T-helper 2 cell treated with Interferon-gamma antibody and Interleukin-4, amounts not matched to agents 5 μg/mL and 100 μg/mL, for 36 hours (primary cell): ENCODE data around the gene MT1X.

ENCODE experiments used
- DNase-seq: peaks from one replicate; pipeline ENCODE4 v3.0.0; 2021; ENCODE audit warnings: low spot score
- H3K27ac Mint-ChIP-seq: one replicate; pipeline ENCODE4 v1.8.0; 2021; ENCODE audit warnings: mild to moderate bottlenecking, mixed read lengths
- H3K27me3 Mint-ChIP-seq: one replicate; pipeline ENCODE4 v1.8.0; 2021; ENCODE audit warnings: low read depth, mixed read lengths
- H3K36me3 Mint-ChIP-seq: one replicate; pipeline ENCODE4 v1.8.0; 2021; ENCODE audit warnings: low read depth, mixed read lengths
- H3K4me1 Mint-ChIP-seq: one replicate; pipeline ENCODE4 v1.8.0; 2021; ENCODE audit warnings: low read depth, mixed read lengths
- H3K4me3 Mint-ChIP-seq: one replicate; pipeline ENCODE4 v1.8.0; 2022; ENCODE audit warnings: mild to moderate bottlenecking, moderate library complexity, mixed read lengths
- H3K9me3 Mint-ChIP-seq: one replicate; pipeline ENCODE4 v1.8.0; 2021; ENCODE audit warnings: mixed read lengths

Gene MT1X

GRCh38 chr16:56679078-56679730 lies 3.1 kb upstream of the MT1X start:
- H3K4me1 Mint-ChIP-seq = peaks cover 28% of the 10 kb centered on the region
- no peak overlapping the region for H3K27ac Mint-ChIP-seq
- H3K4me3 Mint-ChIP-seq = no peak overlapping the region
- peaks cover 13% of the 10 kb centered on the region for H3K27me3 Mint-ChIP-seq
- H3K36me3 Mint-ChIP-seq = no peaks in the 10 kb centered on the region
- no peak for DNase-seq
- no peaks in the 10 kb centered on the region for H3K9me3 Mint-ChIP-seq

DNA sequence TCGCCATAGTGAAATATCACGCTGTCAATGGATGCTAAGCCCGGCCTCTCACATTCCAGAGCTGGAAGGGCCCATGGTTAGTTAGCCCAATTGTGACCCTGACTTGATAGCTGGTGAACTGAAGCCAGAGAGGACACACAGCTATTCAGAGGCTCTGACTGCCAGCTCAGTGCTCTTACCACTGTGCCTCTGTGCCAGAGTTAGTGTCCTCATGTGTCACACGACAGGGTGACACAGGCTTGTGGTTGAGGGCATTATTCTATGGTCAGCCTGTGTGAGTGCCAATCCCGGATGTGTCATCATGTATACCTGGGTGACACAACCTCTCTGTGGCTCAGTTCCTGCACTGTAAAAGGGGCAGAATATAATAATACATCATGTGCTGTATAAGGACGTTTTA lies 2.5 kb upstream of the MT1X start:
- DNase-seq = no peak
- peaks cover 10% of the 10 kb centered on the region for H3K27me3 Mint-ChIP-seq
- no peaks in the 10 kb centered on the region for H3K36me3 Mint-ChIP-seq
- H3K9me3 Mint-ChIP-seq = no peaks in the 10 kb centered on the region
- no peak overlapping the region for H3K4me3 Mint-ChIP-seq
- no peak overlapping the region for H3K27ac Mint-ChIP-seq
- peaks cover 28% of the 10 kb centered on the region for H3K4me1 Mint-ChIP-seq

- Mint-ChIP-seq H3K4me3 (peak overlapping the region; percentile 96), H3K4me1 (peaks cover 16% of the 10 kb centered on the region), H3K27ac (peak overlapping the region; percentile 92), H3K27me3 (no peaks in the 10 kb centered on the region), H3K36me3 (peaks cover 3% of the 10 kb centered on the region), H3K9me3 (peaks cover 4% of the 10 kb centered on the region)
- DNase-seq = no peak
These were observed 580 bp downstream of the MT1X start for GRCh38 chr16:56682703-56683397.

GRCh38 chr16:56683424-56684172 lies 1.3 kb downstream of the MT1X start:
- Mint-ChIP-seq H3K36me3 (peaks cover 3% of the 10 kb centered on the region), H3K4me3 (peak overlapping the region; percentile 96), H3K27me3 (no peaks in the 10 kb centered on the region), H3K27ac (no peak overlapping the region), H3K4me1 (peaks cover 16% of the 10 kb centered on the region), H3K9me3 (peaks cover 4% of the 10 kb centered on the region)
- DNase-seq = no peak

- Mint-ChIP-seq H3K4me1 (peaks cover 16% of the 10 kb centered on the region), H3K4me3 (peak overlapping the region; percentile 96), H3K27ac (no peak overlapping the region), H3K36me3 (peaks cover 3% of the 10 kb centered on the region), H3K27me3 (peaks cover 2% of the 10 kb centered on the region), H3K9me3 (peaks cover 4% of the 10 kb centered on the region)
- no peak for DNase-seq
These were observed 2.1 kb downstream of the MT1X start for GRCh38 chr16:56684256-56684925.

DNA sequence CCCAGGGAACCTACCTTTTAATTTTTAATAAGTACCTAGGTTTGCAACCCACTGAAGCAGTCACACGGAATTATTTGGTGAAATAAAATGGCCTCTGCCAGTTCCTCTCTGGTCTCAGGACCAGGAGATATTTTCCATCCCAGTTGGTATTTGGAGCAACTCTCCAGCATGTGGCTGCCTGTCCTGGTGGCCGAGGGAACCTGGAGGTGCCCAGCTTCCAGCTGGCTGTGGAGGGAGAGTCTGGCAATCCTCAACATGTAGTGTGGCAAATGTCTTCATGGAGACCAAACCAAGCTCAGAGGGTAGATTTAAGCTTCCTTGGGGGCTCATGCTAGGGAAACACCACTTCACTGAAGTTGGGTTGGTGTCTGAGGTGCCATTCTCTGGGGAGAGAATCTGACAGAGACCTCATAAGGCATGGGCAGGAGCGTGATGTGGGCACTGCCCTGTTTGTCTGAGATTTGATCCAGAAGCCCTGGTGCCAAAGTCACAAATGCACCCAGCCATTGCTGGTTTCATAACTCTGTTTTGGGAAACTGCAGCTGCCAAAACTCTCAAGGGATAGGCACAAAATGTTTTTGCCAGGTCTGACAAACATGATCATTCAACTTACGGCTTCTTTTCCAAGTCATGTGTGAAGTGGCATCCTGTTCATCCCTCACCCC lies 2.8 kb downstream of the MT1X start:
- peaks cover 16% of the 10 kb centered on the region for H3K4me1 Mint-ChIP-seq
- H3K27me3 Mint-ChIP-seq = peaks cover 2% of the 10 kb centered on the region
- H3K27ac Mint-ChIP-seq = no peak overlapping the region
- DNase-seq = no peak
- H3K9me3 Mint-ChIP-seq = peaks cover 4% of the 10 kb centered on the region
- H3K36me3 Mint-ChIP-seq = peaks cover 3% of the 10 kb centered on the region
- H3K4me3 Mint-ChIP-seq = no peak overlapping the region

- peaks cover 3% of the 10 kb centered on the region for H3K36me3 Mint-ChIP-seq
These were observed 4.5 kb downstream of the MT1X start for GRCh38 chr16:56686758-56687157.

DNA sequence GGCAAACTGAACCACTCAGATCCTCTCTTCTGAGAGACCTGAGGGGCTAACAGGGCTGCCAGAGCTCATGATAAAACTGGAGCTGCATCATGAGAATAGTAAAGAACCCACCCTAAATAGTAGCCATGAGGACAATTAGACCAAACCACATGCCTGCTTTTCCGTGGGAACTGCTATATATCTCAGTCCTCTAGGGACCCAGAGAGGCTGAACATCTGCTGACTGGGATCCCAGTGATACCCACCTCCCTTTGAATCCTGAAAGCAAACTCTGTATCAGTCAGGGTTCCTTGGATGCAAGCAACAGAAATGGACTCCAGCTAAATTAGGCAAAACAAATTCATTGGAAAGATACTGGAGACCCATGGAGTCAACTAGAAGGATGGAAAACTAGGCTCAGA lies 6.5 kb downstream of the MT1X start:
- Mint-ChIP-seq H3K27me3 (peaks cover 5% of the 10 kb centered on the region), H3K27ac (no peak overlapping the region), H3K36me3 (peaks cover 3% of the 10 kb centered on the region), H3K4me1 (peaks cover under 1% of the 10 kb centered on the region), H3K9me3 (peaks cover 9% of the 10 kb centered on the region), H3K4me3 (no peak overlapping the region)
- no peak for DNase-seq

More at GRCh38 chr16:56686758-56687157, 4.5 kb downstream of the MT1X start:
- H3K27me3 Mint-ChIP-seq = peaks cover 5% of the 10 kb centered on the region
- H3K4me3 Mint-ChIP-seq = no peak overlapping the region
- H3K4me1 Mint-ChIP-seq = peaks cover 11% of the 10 kb centered on the region
- no peak for DNase-seq
- H3K27ac Mint-ChIP-seq = no peak overlapping the region
- peaks cover 9% of the 10 kb centered on the region for H3K9me3 Mint-ChIP-seq

- DNase-seq = no peak
- Mint-ChIP-seq H3K9me3 (peaks cover 9% of the 10 kb centered on the region), H3K4me3 (no peak overlapping the region), H3K36me3 (peaks cover 3% of the 10 kb centered on the region), H3K27ac (no peak overlapping the region), H3K27me3 (peaks cover 5% of the 10 kb centered on the region), H3K4me1 (no peaks in the 10 kb centered on the region)
These were observed 6.9 kb downstream of the MT1X start for GRCh38 chr16:56689171-56689570.

- peaks cover 3% of the 10 kb centered on the region for H3K36me3 Mint-ChIP-seq
- no peak overlapping the region for H3K27ac Mint-ChIP-seq
- H3K4me3 Mint-ChIP-seq = no peak overlapping the region
- H3K4me1 Mint-ChIP-seq = no peaks in the 10 kb centered on the region
- peaks cover 5% of the 10 kb centered on the region for H3K27me3 Mint-ChIP-seq
- peaks cover 9% of the 10 kb centered on the region for H3K9me3 Mint-ChIP-seq
- DNase-seq = no peak
These were observed 8.3 kb downstream of the MT1X start for GRCh38 chr16:56690420-56691122.

GRCh38 chr16:56691885-56692284 lies 9.6 kb downstream of the MT1X start:
- no peak overlapping the region for H3K4me3 Mint-ChIP-seq
- no peaks in the 10 kb centered on the region for H3K4me1 Mint-ChIP-seq
- DNase-seq = no peak
- H3K27me3 Mint-ChIP-seq = peaks cover 5% of the 10 kb centered on the region
- peaks cover 5% of the 10 kb centered on the region for H3K9me3 Mint-ChIP-seq
- no peak overlapping the region for H3K27ac Mint-ChIP-seq
- H3K36me3 Mint-ChIP-seq = no peaks in the 10 kb centered on the region

- peaks cover 5% of the 10 kb centered on the region for H3K9me3 Mint-ChIP-seq
- H3K27ac Mint-ChIP-seq = no peak overlapping the region
- no peak overlapping the region for H3K4me3 Mint-ChIP-seq
- no peak for DNase-seq
- H3K36me3 Mint-ChIP-seq = no peaks in the 10 kb centered on the region
- peaks cover 4% of the 10 kb centered on the region for H3K27me3 Mint-ChIP-seq
- H3K4me1 Mint-ChIP-seq = no peaks in the 10 kb centered on the region
These were observed 13.0 kb downstream of the MT1X start for GRCh38 chr16:56695246-56695645.
